GM23248 (cell line): ENCODE data around the gene ERGIC2. TPM values are rescaled to one million over a fixed set of nuclear protein-coding genes. Genes with fewer than 3 reads are reported as not detected.

Experiments used
- DNase-seq: peaks from one replicate; pipeline ENCODE4 v3.0.0-alpha.2; 2015
- H2AFZ ChIP-seq: fragments of 200-600 bp; sonication (generic); 2 replicates; pipeline ENCODE4 v1.6.1; 2016; ENCODE audit warnings: antibody characterized with exemption
- H3F3A ChIP-seq: fragments of 200-600 bp; sonication (generic); 2 replicates; pipeline ENCODE4 v1.6.1; 2016; ENCODE audit warnings: mild to moderate bottlenecking, antibody characterized with exemption, mixed run types; ENCODE audit not compliant: insufficient read depth
- H3K27ac ChIP-seq: fragments of 200-600 bp; sonication (generic); 2 replicates; pipeline ENCODE4 v1.5.1; 2016; ENCODE audit warnings: mild to moderate bottlenecking
- H3K27me3 ChIP-seq: fragments of 200-600 bp; sonication (generic); replicated peaks from 2 replicates; pipeline ENCODE4 v1.6.1; 2016; ENCODE audit warnings: mild to moderate bottlenecking; ENCODE audit not compliant: insufficient read depth
- H3K36me3 ChIP-seq: fragments of 200-600 bp; sonication (generic); 2 replicates; pipeline ENCODE4 v1.6.1; 2016; ENCODE audit warnings: low read depth, mild to moderate bottlenecking
- H3K4me1 ChIP-seq: fragments of 200-600 bp; sonication (generic); 2 replicates; pipeline ENCODE4 v1.6.1; 2016; ENCODE audit warnings: mild to moderate bottlenecking; ENCODE audit not compliant: insufficient read depth
- H3K4me2 ChIP-seq: fragments of 200-600 bp; sonication (generic); one replicate; pipeline ENCODE4 v1.6.1; 2016; ENCODE audit warnings: mild to moderate bottlenecking; ENCODE audit not compliant: unreplicated experiment
- H3K4me3 ChIP-seq: fragments of 200-600 bp; sonication (generic); 2 replicates; pipeline ENCODE4 v1.5.1; 2016; ENCODE audit warnings: mild to moderate bottlenecking
- H3K79me2 ChIP-seq: fragments of 200-600 bp; sonication (generic); 2 replicates; pipeline ENCODE4 v1.6.1; 2016; ENCODE audit warnings: mild to moderate bottlenecking; ENCODE audit not compliant: insufficient read depth
- H3K9ac ChIP-seq: fragments of 200-600 bp; sonication (generic); 2 replicates; pipeline ENCODE4 v1.6.1; 2016; ENCODE audit warnings: mild to moderate bottlenecking
- H3K9me2 ChIP-seq: fragments of 200-600 bp; sonication (generic); 2 replicates; pipeline ENCODE4 v1.6.1; 2016; ENCODE audit warnings: mixed run types, mild to moderate bottlenecking, moderate library complexity; ENCODE audit not compliant: insufficient read depth
- H3K9me3 ChIP-seq: fragments of 200-600 bp; sonication (generic); one replicate; pipeline ENCODE4 v1.6.1; 2017; ENCODE audit warnings: low read depth
- H4K20me1 ChIP-seq: fragments of 200-600 bp; sonication (generic); 2 replicates; pipeline ENCODE4 v1.6.0; 2016; ENCODE audit not compliant: insufficient read depth
- EZH2 ChIP-seq: fragments of 200-600 bp; sonication (generic); IDR thresholded peaks from 2 replicates; pipeline ENCODE4 v1.6.1; 2018; ENCODE audit warnings: antibody characterized with exemption, mild to moderate bottlenecking; ENCODE audit not compliant: insufficient read depth, poor library complexity, severe bottlenecking
- EZH2phosphoT487 ChIP-seq: fragments of 200-600 bp; sonication (generic); IDR thresholded peaks from 2 replicates; pipeline ENCODE4 v1.6.1; 2018; ENCODE audit warnings: antibody characterized with exemption, moderate library complexity, mild to moderate bottlenecking, low read depth; ENCODE audit not compliant: insufficient read depth
- WGBS, 2 experiments: methylation state at CpG; one replicate each; pipeline ENCODE4 v1.1.6; 2015 to 2017; ENCODE audit warnings: low lambda C conversion rate in 2 of 2, low coverage in 1 of 2; ENCODE audit errors: missing lambda C conversion rate in 2 of 2; 5-methylcytosine and 5-hydroxymethylcytosine counted together
- in situ Hi-C: fragments of 300-500 bp; cut with MboI; formaldehyde crosslinking; loops from 2 replicates; pipeline ENCODE4 v1.15.0; 2020
- polyA plus RNA-seq: library from polyadenylated mRNA; unstranded; fragments of >200 nt; fragmentation: Nextera tagmentation; extraction: Ambion mirVana; gene quantifications from 2 replicates; pipeline ENCODE4 v1.2.1, GENCODE V29; 2016
- total RNA-seq: library from RNA; depleted of rRNA; stranded (reverse); fragments of >200 nt; shearing (Covaris generic); gene quantifications from 2 replicates; pipeline ENCODE4 v1.2.3, GENCODE V29; 2014

Gene ERGIC2
- total and polyA plus RNA-seq, 2 experiments from 2014 or later: 171 to 179 TPM

GRCh38 chr12:29343022-29343799, 37.8 kb downstream of the ERGIC2 start:
- Histone ChIP-seq H3K9me2 (no peaks in the 10 kb centered on the region), H3K79me2 (no peaks in the 10 kb centered on the region), H3K9me3 (no peaks in the 10 kb centered on the region), H3F3A (no peaks in the 10 kb centered on the region), H2AFZ (no peak overlapping the region), H3K4me3 (no peak overlapping the region), H3K36me3 (peaks cover 56% of the 10 kb centered on the region), H3K27ac (no peak overlapping the region), H3K4me2 (no peak overlapping the region), H4K20me1 (no peaks in the 10 kb centered on the region), H3K9ac (no peak overlapping the region), H3K27me3 (no peaks in the 10 kb centered on the region), H3K4me1 (no peaks in the 10 kb centered on the region)
- in situ Hi-C loops: no loop called here
- no peak for DNase-seq
- WGBS, 2 experiments: 65 to 73% methylated on average over 2 of the region's 2 CpGs
- TF ChIP-seq EZH2 (no peak), EZH2phosphoT487 (no peak)

GRCh38 chr12:29337325-29337724, 43.6 kb downstream of the ERGIC2 start:
- H3K4me2 ChIP-seq: no peak overlapping the region
- no peaks in the 10 kb centered on the region for H3K27me3 ChIP-seq
- H3K9me2 ChIP-seq: no peaks in the 10 kb centered on the region
- H3K9me3 ChIP-seq: no peaks in the 10 kb centered on the region
- no peak overlapping the region for H3K4me3 ChIP-seq
- peaks cover 20% of the 10 kb centered on the region for H3K36me3 ChIP-seq
- in situ Hi-C loops: no loop called here
- no peak overlapping the region for H2AFZ ChIP-seq
- no peaks in the 10 kb centered on the region for H3K79me2 ChIP-seq
- peaks cover 6% of the 10 kb centered on the region for H3K4me1 ChIP-seq
- TF ChIP-seq EZH2phosphoT487 (no peak), EZH2 (no peak)
- WGBS, 2 experiments: 92 to 94% methylated on average over 1 of the region's 1 CpG
- no peak overlapping the region for H3K9ac ChIP-seq
- H4K20me1 ChIP-seq: no peaks in the 10 kb centered on the region
- H3F3A ChIP-seq: no peaks in the 10 kb centered on the region; the same call in 1 of the 2 replicates
- H3K27ac ChIP-seq: no peak overlapping the region
- DNase-seq: no peak

- Histone ChIP-seq H3K36me3 (0 out of 2 replicates have a peak, but pooled peaks cover 3% of the 10 kb centered on the region), H3K27me3 (no peaks in the 10 kb centered on the region), H3K9ac (no peak overlapping the region), H3K4me2 (no peak overlapping the region), H3K9me2 (no peaks in the 10 kb centered on the region), H3K4me1 (peaks cover 6% of the 10 kb centered on the region), H3F3A (no peaks in the 10 kb centered on the region; the same call in 1 of the 2 replicates), H3K9me3 (no peaks in the 10 kb centered on the region), H2AFZ (no peak overlapping the region), H3K27ac (0 out of 2 replicates have a peak overlapping the region, but pooled peaks have one; percentile 11), H3K4me3 (no peak overlapping the region), H4K20me1 (no peaks in the 10 kb centered on the region), H3K79me2 (no peaks in the 10 kb centered on the region)
- TF ChIP-seq EZH2phosphoT487 (no peak), EZH2 (no peak)
- WGBS, 2 experiments: 77 to 82% methylated on average over 2 of the region's 2 CpGs
- in situ Hi-C loops: no loop called here
- peak; percentile 27 for DNase-seq
Measured at GRCh38 chr12:29334937-29335336, 46.0 kb downstream of the ERGIC2 start.

GRCh38 chr12:29333178-29333577, 47.8 kb downstream of the ERGIC2 start:
- Histone ChIP-seq H3K4me3 (no peak overlapping the region), H4K20me1 (no peaks in the 10 kb centered on the region), H3K27me3 (no peaks in the 10 kb centered on the region), H3K79me2 (no peaks in the 10 kb centered on the region), H3K4me1 (peaks cover 6% of the 10 kb centered on the region), H3K9me2 (no peaks in the 10 kb centered on the region), H3K27ac (no peak overlapping the region), H3F3A (no peaks in the 10 kb centered on the region; the same call in 1 of the 2 replicates), H2AFZ (no peak overlapping the region), H3K9ac (no peak overlapping the region), H3K4me2 (no peak overlapping the region), H3K9me3 (no peaks in the 10 kb centered on the region), H3K36me3 (no peaks in the 10 kb centered on the region)
- no peak for DNase-seq
- TF ChIP-seq EZH2phosphoT487 (no peak), EZH2 (no peak)
- 0% methylated on average over 1 of the region's 1 CpG for WGBS, 2 experiments
- in situ Hi-C loops: no loop called here
